Neural cell (in vitro differentiated cells): ENCODE results near the gene CHRNA7.

Experiments
- EP300 ChIP-seq: fragments of 450-650 bp; conservative IDR thresholded peaks from 2 replicates; pipeline ENCODE4 v1.6.1; 2014; ENCODE audit warnings: antibody characterized with exemption, mild to moderate bottlenecking, moderate library complexity; ENCODE audit not compliant: poor library complexity, severe bottlenecking
- EZH2 ChIP-seq: fragments of 200-600, 300-800 bp; shearing (Covaris generic), sonication (generic); IDR thresholded peaks from 2 replicates; pipeline ENCODE4 v1.6.1; 2014; ENCODE audit warnings: antibody characterized with exemption, low read length, borderline replicate concordance, mild to moderate bottlenecking; ENCODE audit not compliant: insufficient read depth, poor library complexity, severe bottlenecking
- MXI1 ChIP-seq: fragments of 450-650 bp; conservative IDR thresholded peaks from 2 replicates; pipeline ENCODE4 v1.6.1; 2014; ENCODE audit warnings: antibody characterized with exemption, mild to moderate bottlenecking; ENCODE audit not compliant: poor library complexity, severe bottlenecking
- POLR2AphosphoS5 ChIP-seq: IDR thresholded peaks from 2 replicates; pipeline ENCODE4 v1.6.1; 2012
- RAD21 ChIP-seq: fragments of 450-650 bp; conservative IDR thresholded peaks from 2 replicates; pipeline ENCODE4 v1.6.1; 2014; ENCODE audit warnings: antibody characterized with exemption, mild to moderate bottlenecking, moderate library complexity
- SMC3 ChIP-seq: fragments of 450-650 bp; conservative IDR thresholded peaks from 2 replicates; pipeline ENCODE4 v1.6.1; 2014; ENCODE audit warnings: antibody characterized with exemption, mild to moderate bottlenecking, moderate library complexity; ENCODE audit not compliant: poor library complexity
- TAF1 ChIP-seq: IDR thresholded peaks from 2 replicates; pipeline ENCODE4 v1.6.1; 2012; ENCODE audit warnings: low read depth
- TF ChIP-seq, protein P1 (sequence below): fragments of 450-650 bp; IDR thresholded peaks from 2 replicates; pipeline ENCODE4 v1.5.1; 2014; ENCODE audit warnings: antibody characterized with exemption, mild to moderate bottlenecking, moderate library complexity; ENCODE audit not compliant: poor library complexity, severe bottlenecking
- TF ChIP-seq, protein P2 (sequence below): IDR thresholded peaks from 2 replicates; pipeline ENCODE4 v1.6.1; 2012; ENCODE audit warnings: borderline replicate concordance

DNA sequence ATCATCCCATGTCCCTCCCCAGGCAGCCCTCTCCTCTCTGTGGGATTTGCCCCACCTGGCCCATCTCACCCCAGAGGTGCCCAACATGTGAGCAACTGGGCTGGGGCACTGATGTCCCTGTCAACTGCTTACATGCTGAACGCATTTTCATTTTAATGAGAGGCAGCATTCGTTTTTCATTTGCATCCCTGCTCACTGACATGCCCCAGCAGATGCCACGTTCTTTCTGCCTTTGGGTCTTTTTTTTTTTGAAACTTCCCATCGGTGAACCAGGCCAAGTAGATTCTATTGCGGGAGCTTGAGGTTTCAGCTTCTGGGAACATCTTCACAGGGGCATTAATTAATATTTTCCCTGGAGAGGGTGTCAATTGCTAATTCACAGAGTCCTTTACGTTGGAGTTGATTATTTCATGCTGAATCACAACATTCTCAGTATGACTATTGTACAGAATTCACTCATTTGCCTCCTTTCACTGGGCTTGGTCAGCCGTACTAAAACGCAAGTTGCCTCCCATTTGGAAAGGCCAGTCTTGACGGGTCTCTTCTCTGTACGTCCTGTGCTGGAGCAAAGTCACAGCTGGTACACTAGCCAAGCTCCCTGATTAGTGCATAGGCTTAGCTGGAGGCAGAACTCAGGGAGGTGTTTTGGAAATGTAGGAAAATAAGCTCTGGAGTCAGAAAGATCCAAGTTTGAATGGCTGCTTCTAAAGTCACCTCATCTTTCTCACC, 69.8 kb downstream of the CHRNA7 start:
- TF ChIP-seq SMC3 (no peak), EP300 (no peak), EZH2 (no peak), MXI1 (no peak), POLR2AphosphoS5 (no peak), TAF1 (no peak), RAD21 (no peak)
- TF ChIP-seq, protein P1, sequence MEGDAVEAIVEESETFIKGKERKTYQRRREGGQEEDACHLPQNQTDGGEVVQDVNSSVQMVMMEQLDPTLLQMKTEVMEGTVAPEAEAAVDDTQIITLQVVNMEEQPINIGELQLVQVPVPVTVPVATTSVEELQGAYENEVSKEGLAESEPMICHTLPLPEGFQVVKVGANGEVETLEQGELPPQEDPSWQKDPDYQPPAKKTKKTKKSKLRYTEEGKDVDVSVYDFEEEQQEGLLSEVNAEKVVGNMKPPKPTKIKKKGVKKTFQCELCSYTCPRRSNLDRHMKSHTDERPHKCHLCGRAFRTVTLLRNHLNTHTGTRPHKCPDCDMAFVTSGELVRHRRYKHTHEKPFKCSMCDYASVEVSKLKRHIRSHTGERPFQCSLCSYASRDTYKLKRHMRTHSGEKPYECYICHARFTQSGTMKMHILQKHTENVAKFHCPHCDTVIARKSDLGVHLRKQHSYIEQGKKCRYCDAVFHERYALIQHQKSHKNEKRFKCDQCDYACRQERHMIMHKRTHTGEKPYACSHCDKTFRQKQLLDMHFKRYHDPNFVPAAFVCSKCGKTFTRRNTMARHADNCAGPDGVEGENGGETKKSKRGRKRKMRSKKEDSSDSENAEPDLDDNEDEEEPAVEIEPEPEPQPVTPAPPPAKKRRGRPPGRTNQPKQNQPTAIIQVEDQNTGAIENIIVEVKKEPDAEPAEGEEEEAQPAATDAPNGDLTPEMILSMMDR, result no peak
- TF ChIP-seq, protein P2, sequence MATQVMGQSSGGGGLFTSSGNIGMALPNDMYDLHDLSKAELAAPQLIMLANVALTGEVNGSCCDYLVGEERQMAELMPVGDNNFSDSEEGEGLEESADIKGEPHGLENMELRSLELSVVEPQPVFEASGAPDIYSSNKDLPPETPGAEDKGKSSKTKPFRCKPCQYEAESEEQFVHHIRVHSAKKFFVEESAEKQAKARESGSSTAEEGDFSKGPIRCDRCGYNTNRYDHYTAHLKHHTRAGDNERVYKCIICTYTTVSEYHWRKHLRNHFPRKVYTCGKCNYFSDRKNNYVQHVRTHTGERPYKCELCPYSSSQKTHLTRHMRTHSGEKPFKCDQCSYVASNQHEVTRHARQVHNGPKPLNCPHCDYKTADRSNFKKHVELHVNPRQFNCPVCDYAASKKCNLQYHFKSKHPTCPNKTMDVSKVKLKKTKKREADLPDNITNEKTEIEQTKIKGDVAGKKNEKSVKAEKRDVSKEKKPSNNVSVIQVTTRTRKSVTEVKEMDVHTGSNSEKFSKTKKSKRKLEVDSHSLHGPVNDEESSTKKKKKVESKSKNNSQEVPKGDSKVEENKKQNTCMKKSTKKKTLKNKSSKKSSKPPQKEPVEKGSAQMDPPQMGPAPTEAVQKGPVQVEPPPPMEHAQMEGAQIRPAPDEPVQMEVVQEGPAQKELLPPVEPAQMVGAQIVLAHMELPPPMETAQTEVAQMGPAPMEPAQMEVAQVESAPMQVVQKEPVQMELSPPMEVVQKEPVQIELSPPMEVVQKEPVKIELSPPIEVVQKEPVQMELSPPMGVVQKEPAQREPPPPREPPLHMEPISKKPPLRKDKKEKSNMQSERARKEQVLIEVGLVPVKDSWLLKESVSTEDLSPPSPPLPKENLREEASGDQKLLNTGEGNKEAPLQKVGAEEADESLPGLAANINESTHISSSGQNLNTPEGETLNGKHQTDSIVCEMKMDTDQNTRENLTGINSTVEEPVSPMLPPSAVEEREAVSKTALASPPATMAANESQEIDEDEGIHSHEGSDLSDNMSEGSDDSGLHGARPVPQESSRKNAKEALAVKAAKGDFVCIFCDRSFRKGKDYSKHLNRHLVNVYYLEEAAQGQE, result no peak
